Mucosa of rectum (tissue), 2 donors: Measurements from ENCODE around the gene RPGR.
A peak's percentile ranks its signal among the peaks of the same experiment; 100 is the strongest.

ENCODE experiments used
- H3K27ac ChIP-seq, 2 donors: one replicate each; pipeline ENCODE4 v1.7.0; 2013; ENCODE audit warnings: inconsistent platforms in 2 of 2, low read depth in 2 of 2, low read length in 2 of 2
- H3K27me3 ChIP-seq, 2 donors: one replicate each; pipeline ENCODE4 v1.7.0; 2013; ENCODE audit warnings: low read length in 2 of 2; ENCODE audit not compliant: control insufficient read depth in 2 of 2, insufficient read depth in 2 of 2
- H3K36me3 ChIP-seq, 2 donors: one replicate each; pipeline ENCODE4 v1.7.0; 2013; ENCODE audit warnings: low read length in 2 of 2; ENCODE audit not compliant: control insufficient read depth in 2 of 2, insufficient read depth in 2 of 2
- H3K4me1 ChIP-seq, 2 donors: one replicate each; pipeline ENCODE4 v1.7.0; 2013; ENCODE audit warnings: low read length in 2 of 2, mild to moderate bottlenecking in 1 of 2; ENCODE audit not compliant: control insufficient read depth in 2 of 2, insufficient read depth in 2 of 2
- H3K4me3 ChIP-seq, 2 donors: one replicate each; pipeline ENCODE4 v1.7.0; 2013; ENCODE audit warnings: low read length in 2 of 2
- H3K9ac ChIP-seq, 2 donors: one replicate each; pipeline ENCODE4 v1.7.0; 2013; ENCODE audit warnings: low read length in 2 of 2, low read depth in 1 of 2, mild to moderate bottlenecking in 1 of 2
- H3K9me3 ChIP-seq, 2 donors: one replicate each; pipeline ENCODE4 v1.7.0; 2013; ENCODE audit warnings: low read length in 2 of 2; ENCODE audit not compliant: control insufficient read depth in 2 of 2
- donor health status: healthy.
- donor health status: Normal muscosa, but diverticular disease.

The RPGR gene

GRCh38 chrX:38352362-38352761, 25.1 kb upstream of the RPGR start, which contains the start of gene OTC:
OTC (plus strand) TSS chrX:38352604; CDS start chrX:38352697, 93 bp downstream.
- no peak within 1 kb of the TSS for H3K4me3 ChIP-seq
- H3K36me3 ChIP-seq, result no peaks in the 10 kb centered on the region
- H3K27ac ChIP-seq, result no peak within 1 kb of the TSS
- no peaks in the 10 kb centered on the region for H3K9me3 ChIP-seq
- no peak within 1 kb of the TSS for H3K9ac ChIP-seq
- H3K27me3 ChIP-seq, result peaks cover 0 to 3% of the 10 kb centered on the region in 2 donors
- H3K4me1 ChIP-seq, result no peaks in the 10 kb centered on the region

GRCh38 chrX:38351346-38351745, 24.0 kb upstream of the RPGR start:
- Histone ChIP-seq H3K36me3 (no peaks in the 10 kb centered on the region), H3K4me1 (no peaks in the 10 kb centered on the region), H3K9me3 (no peaks in the 10 kb centered on the region), H3K27me3 (peaks cover 0 to 3% of the 10 kb centered on the region in 2 donors), H3K4me3 (no peak overlapping the region), H3K9ac (no peak overlapping the region), H3K27ac (no peak overlapping the region)

GRCh38 chrX:38347136-38347535, 19.8 kb upstream of the RPGR start:
- no peak overlapping the region for H3K9ac ChIP-seq
- H3K27me3 ChIP-seq, result peaks cover 0 to 3% of the 10 kb centered on the region in 2 donors
- no peak overlapping the region for H3K27ac ChIP-seq
- H3K9me3 ChIP-seq, result no peaks in the 10 kb centered on the region
- H3K36me3 ChIP-seq, result no peaks in the 10 kb centered on the region
- H3K4me3 ChIP-seq, result no peak overlapping the region
- H3K4me1 ChIP-seq, result peaks cover 4 to 6% of the 10 kb centered on the region in 2 donors

GRCh38 chrX:38346150-38346549, 18.8 kb upstream of the RPGR start:
- Histone ChIP-seq H3K27ac (no peak overlapping the region), H3K4me3 (no peak overlapping the region), H3K4me1 (peaks cover 4 to 6% of the 10 kb centered on the region in 2 donors), H3K9me3 (no peaks in the 10 kb centered on the region), H3K27me3 (peaks cover 0 to 3% of the 10 kb centered on the region in 2 donors), H3K36me3 (no peaks in the 10 kb centered on the region), H3K9ac (no peak overlapping the region)

GRCh38 chrX:38342853-38343778, 15.8 kb upstream of the RPGR start:
- Histone ChIP-seq H3K4me1 (peaks cover 4 to 6% of the 10 kb centered on the region in 2 donors), H3K27me3 (no peaks in the 10 kb centered on the region), H3K27ac (peak overlapping the region; percentile 72 to 74), H3K9ac (no peak overlapping the region), H3K36me3 (no peaks in the 10 kb centered on the region), H3K9me3 (no peaks in the 10 kb centered on the region), H3K4me3 (no peak overlapping the region)

GRCh38 chrX:38341442-38341841, 14.1 kb upstream of the RPGR start:
- H3K36me3 ChIP-seq, result no peaks in the 10 kb centered on the region
- no peak overlapping the region for H3K9ac ChIP-seq
- H3K27me3 ChIP-seq, result no peaks in the 10 kb centered on the region
- no peaks in the 10 kb centered on the region for H3K9me3 ChIP-seq
- peaks cover 6 to 10% of the 10 kb centered on the region in 2 donors for H3K4me1 ChIP-seq
- no peak overlapping the region for H3K27ac ChIP-seq
- no peak overlapping the region for H3K4me3 ChIP-seq

- Histone ChIP-seq H3K4me3 (no peak overlapping the region), H3K36me3 (no peaks in the 10 kb centered on the region), H3K9ac (no peak overlapping the region), H3K27ac (peak overlapping the region; percentile 61 to 66), H3K4me1 (peaks cover 0 to 16% of the 10 kb centered on the region in 2 donors), H3K9me3 (no peaks in the 10 kb centered on the region), H3K27me3 (peaks cover 0 to 2% of the 10 kb centered on the region in 2 donors)
These were observed 9.4 kb upstream of the RPGR start for GRCh38 chrX:38336538-38337240.

GRCh38 chrX:38335382-38335781, 8.1 kb upstream of the RPGR start:
- no peaks in the 10 kb centered on the region for H3K36me3 ChIP-seq
- no peak overlapping the region for H3K27ac ChIP-seq
- peaks cover 0 to 2% of the 10 kb centered on the region in 2 donors for H3K27me3 ChIP-seq
- no peak overlapping the region for H3K4me3 ChIP-seq
- no peak overlapping the region for H3K9ac ChIP-seq
- H3K4me1 ChIP-seq, result peaks cover 0 to 16% of the 10 kb centered on the region in 2 donors
- H3K9me3 ChIP-seq, result no peaks in the 10 kb centered on the region

GRCh38 chrX:38332505-38332904, 5.2 kb upstream of the RPGR start:
- peaks cover 0 to 20% of the 10 kb centered on the region in 2 donors for H3K4me1 ChIP-seq
- H3K27ac ChIP-seq, result no peak overlapping the region
- no peak overlapping the region for H3K9ac ChIP-seq
- no peaks in the 10 kb centered on the region for H3K9me3 ChIP-seq
- no peak overlapping the region for H3K4me3 ChIP-seq
- H3K27me3 ChIP-seq, result peaks cover 0 to 2% of the 10 kb centered on the region in 2 donors
- no peaks in the 10 kb centered on the region for H3K36me3 ChIP-seq

- peak overlapping the region; percentile 77 to 85 for H3K27ac ChIP-seq
- no peak overlapping the region for H3K9ac ChIP-seq
- H3K4me3 ChIP-seq, result peak overlapping the region; percentile 77 to 81
These were observed 419 bp upstream of the RPGR start for GRCh38 chrX:38327775-38328081.

More at GRCh38 chrX:38327775-38328081, 419 bp upstream of the RPGR start:
- Histone ChIP-seq H3K27me3 (no peaks in the 10 kb centered on the region), H3K4me1 (peaks cover 0 to 4% of the 10 kb centered on the region in 2 donors), H3K36me3 (no peaks in the 10 kb centered on the region), H3K9me3 (no peaks in the 10 kb centered on the region)
